Subcutaneous abdominal adipose tissue (tissue), 5 donors: ENCODE data around the gene MYO1F.

Experiments
- H3K27ac ChIP-seq: one replicate; pipeline ENCODE4 v1.7.0; 2013; ENCODE audit warnings: low read depth, mild to moderate bottlenecking, inconsistent platforms, low read length, moderate library complexity
- H3K27me3 ChIP-seq, 5 donors: one replicate each; pipeline ENCODE4 v1.7.0; 2013; ENCODE audit warnings: low read length in 5 of 5, inconsistent platforms in 1 of 5; ENCODE audit not compliant: control insufficient read depth in 5 of 5, insufficient read depth in 4 of 5
- H3K36me3 ChIP-seq, 5 donors: one replicate each; pipeline ENCODE4 v1.7.0; 2013; ENCODE audit warnings: low read length in 5 of 5; ENCODE audit not compliant: control insufficient read depth in 5 of 5, insufficient read depth in 5 of 5
- H3K4me1 ChIP-seq, 5 donors: one replicate each; pipeline ENCODE4 v1.7.0; 2013; ENCODE audit warnings: low read length in 5 of 5, mild to moderate bottlenecking in 3 of 5, moderate library complexity in 1 of 5; ENCODE audit not compliant: control insufficient read depth in 5 of 5, insufficient read depth in 5 of 5
- H3K4me3 ChIP-seq, 5 donors: one replicate each; pipeline ENCODE4 v1.7.0; 2013; ENCODE audit warnings: low read length in 5 of 5, low read depth in 1 of 5
- H3K9ac ChIP-seq, 5 donors: one replicate each; pipeline ENCODE4 v1.7.0; 2013; ENCODE audit warnings: low read length in 5 of 5, mild to moderate bottlenecking in 4 of 5, moderate library complexity in 3 of 5
- H3K9me3 ChIP-seq, 5 donors: one replicate each; pipeline ENCODE4 v1.7.0; 2013; ENCODE audit warnings: low read length in 5 of 5; ENCODE audit not compliant: control insufficient read depth in 5 of 5
- donor health status: healthy.
- donor health status: healthy.
- donor health status: healthy.
- donor health status: healthy.
- donor health status: healthy.

Gene MYO1F

GRCh38 chr19:8501516-8501915 lies 75.7 kb downstream of the MYO1F start:
- no peaks in the 10 kb centered on the region for H3K36me3 ChIP-seq
- H3K4me1 ChIP-seq, result peaks cover 0 to 23% (median 20%) of the 10 kb centered on the region in 5 donors
- no peak overlapping the region for H3K9ac ChIP-seq
- no peak overlapping the region for H3K4me3 ChIP-seq
- H3K9me3 ChIP-seq, result no peaks in the 10 kb centered on the region
- H3K27ac ChIP-seq, result no peak overlapping the region
- H3K27me3 ChIP-seq, result no peaks in the 10 kb centered on the region

- Histone ChIP-seq H3K4me1 (peaks cover 0 to 12% (median 8%) of the 10 kb centered on the region in 5 donors), H3K27ac (no peak overlapping the region), H3K27me3 (no peaks in the 10 kb centered on the region), H3K4me3 (no peak overlapping the region), H3K9ac (no peak overlapping the region), H3K36me3 (no peaks in the 10 kb centered on the region), H3K9me3 (no peaks in the 10 kb centered on the region)
Observed at GRCh38 chr19:8500158-8500557, 77.1 kb downstream of the MYO1F start.

GRCh38 chr19:8499048-8499833 lies 78.0 kb downstream of the MYO1F start:
- H3K9me3 ChIP-seq, result no peaks in the 10 kb centered on the region
- H3K27me3 ChIP-seq, result no peaks in the 10 kb centered on the region
- H3K9ac ChIP-seq, result no peak overlapping the region
- H3K4me3 ChIP-seq, result no peak overlapping the region
- no peaks in the 10 kb centered on the region for H3K36me3 ChIP-seq
- no peak overlapping the region for H3K27ac ChIP-seq
- H3K4me1 ChIP-seq, result peaks cover 0 to 12% (median 8%) of the 10 kb centered on the region in 5 donors

GRCh38 chr19:8498295-8498694 lies 78.9 kb downstream of the MYO1F start:
- H3K27me3 ChIP-seq, result no peaks in the 10 kb centered on the region
- H3K9ac ChIP-seq, result no peak overlapping the region
- H3K9me3 ChIP-seq, result no peaks in the 10 kb centered on the region
- no peak overlapping the region for H3K27ac ChIP-seq
- H3K4me3 ChIP-seq, result no peak overlapping the region
- H3K36me3 ChIP-seq, result no peaks in the 10 kb centered on the region
- H3K4me1 ChIP-seq, result peaks cover 0 to 6% (median 3%) of the 10 kb centered on the region in 5 donors

GRCh38 chr19:8494158-8494557 lies 83.1 kb downstream of the MYO1F start:
- Histone ChIP-seq H3K36me3 (peaks cover 0 to 12% (median 9%) of the 10 kb centered on the region in 5 donors), H3K27ac (no peak overlapping the region), H3K27me3 (no peaks in the 10 kb centered on the region), H3K4me1 (no peaks in the 10 kb centered on the region), H3K9ac (no peak overlapping the region), H3K9me3 (no peaks in the 10 kb centered on the region), H3K4me3 (no peak overlapping the region)

- H3K36me3 ChIP-seq, result peaks cover 0 to 37% (median 33%) of the 10 kb centered on the region in 5 donors
- peaks cover 0 to 9% (median 4%) of the 10 kb centered on the region in 5 donors for H3K4me1 ChIP-seq
Observed at GRCh38 chr19:8491574-8491973, 85.7 kb downstream of the MYO1F start.

GRCh38 chr19:8490873-8491272 lies 86.4 kb downstream of the MYO1F start:
- Histone ChIP-seq H3K27me3 (no peaks in the 10 kb centered on the region), H3K9ac (no peak overlapping the region), H3K36me3 (peaks cover 0 to 44% (median 40%) of the 10 kb centered on the region in 5 donors)

More at GRCh38 chr19:8491574-8491973, 85.7 kb downstream of the MYO1F start:
- Histone ChIP-seq H3K9ac (no peak overlapping the region), H3K27ac (no peak overlapping the region), H3K9me3 (no peaks in the 10 kb centered on the region), H3K27me3 (no peaks in the 10 kb centered on the region), H3K4me3 (no peak overlapping the region)

GRCh38 chr19:8490395-8490760 lies 86.9 kb downstream of the MYO1F start:
- Histone ChIP-seq H3K9me3 (no peaks in the 10 kb centered on the region), H3K9ac (no peak overlapping the region), H3K36me3 (peaks cover 0 to 49% (median 45%) of the 10 kb centered on the region in 5 donors), H3K27me3 (no peaks in the 10 kb centered on the region), H3K27ac (no peak overlapping the region), H3K4me3 (no peak overlapping the region), H3K4me1 (peaks cover 0 to 10% (median 4%) of the 10 kb centered on the region in 5 donors)

More at GRCh38 chr19:8490873-8491272, 86.4 kb downstream of the MYO1F start:
- peaks cover 0 to 10% (median 4%) of the 10 kb centered on the region in 5 donors for H3K4me1 ChIP-seq
- no peaks in the 10 kb centered on the region for H3K9me3 ChIP-seq
- H3K27ac ChIP-seq, result no peak overlapping the region
- no peak overlapping the region for H3K4me3 ChIP-seq

- Histone ChIP-seq H3K36me3 (peaks cover 0 to 55% (median 51%) of the 10 kb centered on the region in 5 donors), H3K9me3 (no peaks in the 10 kb centered on the region), H3K4me3 (no peak overlapping the region), H3K27ac (no peak overlapping the region), H3K4me1 (peaks cover 0 to 11% (median 4%) of the 10 kb centered on the region in 5 donors), H3K27me3 (no peaks in the 10 kb centered on the region), H3K9ac (no peak overlapping the region)
Observed at GRCh38 chr19:8489561-8490394, 87.5 kb downstream of the MYO1F start.

- Histone ChIP-seq H3K4me1 (peaks cover 0 to 17% (median 4%) of the 10 kb centered on the region in 5 donors), H3K27ac (no peak overlapping the region), H3K4me3 (no peak overlapping the region), H3K9ac (no peak overlapping the region), H3K36me3 (peaks cover 0 to 70% (median 63%) of the 10 kb centered on the region in 5 donors), H3K9me3 (no peaks in the 10 kb centered on the region), H3K27me3 (no peaks in the 10 kb centered on the region)
Observed at GRCh38 chr19:8488365-8488764, 88.9 kb downstream of the MYO1F start.
